A673 (cell line): ENCODE data around the gene CCDC127. TPM values are rescaled to one million over a fixed set of nuclear protein-coding genes. Genes with fewer than 3 reads are reported as not detected.

Experiments used
- BruUV-seq: library from RNA; stranded (reverse); fragments of 400-500 nt; replicated peaks from 2 replicates; lab custom pipeline; 2021; lab: Mats Ljungman, UMichigan
- CTCF ChIA-PET: fragments of 300-600 bp; sonication (Branson Sonifier 250); formaldehyde crosslinking; loops from one replicate; lab custom pipeline; 2022; ENCODE audit warnings: antibody characterized with exemption; lab: Charles Lee
- POLR2A ChIA-PET: fragments of 300-600 bp; sonication (Branson Sonifier 250); formaldehyde crosslinking; loops from one replicate; lab custom pipeline; 2022; ENCODE audit warnings: antibody characterized with exemption; ENCODE audit not compliant: low non-redundant PET; lab: Charles Lee
- DNase-seq: peaks from one replicate; pipeline ENCODE4 v3.0.0-alpha.2; 2015; ENCODE audit warnings: low spot score
- H3K27ac ChIP-seq: fragments of 200-600 bp; sonication (generic); 2 replicates; pipeline ENCODE4 v1.5.1; 2016; ENCODE audit warnings: mixed run types, low read depth, mild to moderate bottlenecking, mixed read lengths, antibody characterized with exemption, low read length; ENCODE audit not compliant: poor library complexity, severe bottlenecking
- H3K27me3 ChIP-seq: fragments of 200-600 bp; sonication (generic); replicated peaks from 2 replicates; pipeline ENCODE4 v1.6.1; 2017; ENCODE audit warnings: mixed run types, low read depth, mild to moderate bottlenecking, mixed read lengths, antibody characterized with exemption, low read length; ENCODE audit not compliant: insufficient read depth, poor library complexity
- H3K36me3 ChIP-seq: fragments of 200-600 bp; sonication (generic); 2 replicates; pipeline ENCODE4 v1.6.1; 2016; ENCODE audit warnings: mixed run types, mild to moderate bottlenecking, mixed read lengths, antibody characterized with exemption, low read length; ENCODE audit not compliant: insufficient read depth, poor library complexity, severe bottlenecking
- H3K4me1 ChIP-seq: fragments of 200-600 bp; sonication (generic); 2 replicates; pipeline ENCODE4 v1.6.1; 2017; ENCODE audit warnings: mixed run types, mild to moderate bottlenecking, mixed read lengths, antibody characterized with exemption, low read length; ENCODE audit not compliant: insufficient read depth, poor library complexity, severe bottlenecking
- H3K4me3 ChIP-seq: fragments of 200-600 bp; sonication (generic); 2 replicates; pipeline ENCODE4 v1.5.1; 2016; ENCODE audit warnings: low read depth, mixed run types, mild to moderate bottlenecking, mixed read lengths, low read length; ENCODE audit not compliant: poor library complexity, severe bottlenecking
- H3K9me3 ChIP-seq: fragments of 200-600 bp; sonication (generic); 2 replicates; pipeline ENCODE4 v1.6.1; 2016; ENCODE audit warnings: mixed run types, low read depth, mild to moderate bottlenecking, mixed read lengths, antibody characterized with exemption, low read length; ENCODE audit not compliant: poor library complexity, severe bottlenecking
- CTCF ChIP-seq: fragments of 300-800, 200-600 bp; sonication (generic); conservative IDR thresholded peaks from 2 replicates; pipeline ENCODE4 v1.5.1; 2017; ENCODE audit warnings: low read depth, mild to moderate bottlenecking, antibody characterized with exemption, low read length, moderate library complexity, mixed read lengths
- EZH2 ChIP-seq: fragments of 200-600 bp; sonication (generic); IDR thresholded peaks from 2 replicates; pipeline ENCODE4 v1.6.1; 2017; ENCODE audit warnings: borderline replicate concordance, low read depth, mild to moderate bottlenecking, mixed read lengths, antibody characterized with exemption, low read length; ENCODE audit not compliant: poor library complexity, severe bottlenecking
- intact Hi-C: fragments of 100-400 bp; cut with micrococcal nuclease; formaldehyde crosslinking; loops from one replicate; pipeline ENCODE4 v1.10.0; 2022; ENCODE audit not compliant: unreplicated experiment
- total RNA-seq: library from RNA; stranded (reverse); gene quantifications from 2 replicates; pipeline ENCODE4 v1.2.3, GENCODE V29; 2021

The CCDC127 gene
- total RNA-seq, 1 experiment from 2014 or later = 8.8 TPM

GRCh38 chr5:163841-164240, 54.1 kb downstream of the CCDC127 start:
- Histone ChIP-seq H3K4me1 (no peaks in the 10 kb centered on the region), H3K27me3 (no peaks in the 10 kb centered on the region), H3K27ac (no peak overlapping the region), H3K9me3 (no peaks in the 10 kb centered on the region), H3K36me3 (no peaks in the 10 kb centered on the region), H3K4me3 (no peak overlapping the region)
- intact Hi-C loops = no loop called here
- BruUV-seq = no TSS peak
- ChIA-PET POLR2A (no interaction called here), CTCF (no interaction called here)
- TF ChIP-seq EZH2 = no peak
- TF ChIP-seq CTCF = no peak
- DNase-seq = no peak

GRCh38 chr5:163338-163620, 54.7 kb downstream of the CCDC127 start:
- Histone ChIP-seq H3K27ac (no peak overlapping the region), H3K27me3 (no peaks in the 10 kb centered on the region), H3K36me3 (no peaks in the 10 kb centered on the region), H3K9me3 (no peaks in the 10 kb centered on the region), H3K4me1 (no peaks in the 10 kb centered on the region), H3K4me3 (no peak overlapping the region)
- DNase-seq = no peak
- BruUV-seq = no TSS peak
- ChIA-PET CTCF (no interaction called here), POLR2A (no interaction called here)
- intact Hi-C loops = no loop called here
- TF ChIP-seq CTCF = no peak
- no peak for TF ChIP-seq EZH2

GRCh38 chr5:162565-163337, 55.2 kb downstream of the CCDC127 start:
- Histone ChIP-seq H3K27me3 (no peaks in the 10 kb centered on the region), H3K9me3 (no peaks in the 10 kb centered on the region), H3K4me1 (no peaks in the 10 kb centered on the region), H3K27ac (no peak overlapping the region), H3K36me3 (no peaks in the 10 kb centered on the region), H3K4me3 (no peak overlapping the region)
- DNase-seq = no peak
- CTCF ChIA-PET = no interaction called here
- POLR2A ChIA-PET = no interaction called here
- intact Hi-C loops = no loop called here
- TF ChIP-seq CTCF (no peak), EZH2 (no peak)
- no TSS peak for BruUV-seq
